ENCODE results near the gene FOXP2.

DNA sequence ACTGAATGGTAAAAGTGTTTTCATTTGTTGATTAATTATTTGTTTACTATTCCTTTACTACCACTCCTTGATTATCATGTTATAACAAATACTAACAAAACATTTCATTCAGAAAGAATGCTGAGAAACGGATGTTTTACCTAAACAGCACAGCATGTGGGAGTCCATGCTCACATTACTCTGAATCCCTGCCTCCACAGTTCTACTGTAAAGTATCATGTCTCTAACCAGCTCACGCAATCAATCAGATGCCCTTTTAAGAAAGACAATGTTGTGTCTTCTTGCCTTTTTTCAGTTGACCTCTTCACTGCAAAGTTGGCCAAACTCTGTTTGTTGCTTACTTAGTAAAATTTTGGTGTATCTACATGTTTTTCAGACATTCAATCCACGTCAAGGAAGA lies 274.8 kb downstream of the FOXP2 start:
- TF ChIP-seq, protein P1, sequence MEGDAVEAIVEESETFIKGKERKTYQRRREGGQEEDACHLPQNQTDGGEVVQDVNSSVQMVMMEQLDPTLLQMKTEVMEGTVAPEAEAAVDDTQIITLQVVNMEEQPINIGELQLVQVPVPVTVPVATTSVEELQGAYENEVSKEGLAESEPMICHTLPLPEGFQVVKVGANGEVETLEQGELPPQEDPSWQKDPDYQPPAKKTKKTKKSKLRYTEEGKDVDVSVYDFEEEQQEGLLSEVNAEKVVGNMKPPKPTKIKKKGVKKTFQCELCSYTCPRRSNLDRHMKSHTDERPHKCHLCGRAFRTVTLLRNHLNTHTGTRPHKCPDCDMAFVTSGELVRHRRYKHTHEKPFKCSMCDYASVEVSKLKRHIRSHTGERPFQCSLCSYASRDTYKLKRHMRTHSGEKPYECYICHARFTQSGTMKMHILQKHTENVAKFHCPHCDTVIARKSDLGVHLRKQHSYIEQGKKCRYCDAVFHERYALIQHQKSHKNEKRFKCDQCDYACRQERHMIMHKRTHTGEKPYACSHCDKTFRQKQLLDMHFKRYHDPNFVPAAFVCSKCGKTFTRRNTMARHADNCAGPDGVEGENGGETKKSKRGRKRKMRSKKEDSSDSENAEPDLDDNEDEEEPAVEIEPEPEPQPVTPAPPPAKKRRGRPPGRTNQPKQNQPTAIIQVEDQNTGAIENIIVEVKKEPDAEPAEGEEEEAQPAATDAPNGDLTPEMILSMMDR (IDR thresholded peaks at IDR 0.05): no peak
- TF ChIP-seq POLR2A (IDR thresholded peaks at IDR 0.05): no peak
